ENCODE results near the gene ITGA2.

DNA sequence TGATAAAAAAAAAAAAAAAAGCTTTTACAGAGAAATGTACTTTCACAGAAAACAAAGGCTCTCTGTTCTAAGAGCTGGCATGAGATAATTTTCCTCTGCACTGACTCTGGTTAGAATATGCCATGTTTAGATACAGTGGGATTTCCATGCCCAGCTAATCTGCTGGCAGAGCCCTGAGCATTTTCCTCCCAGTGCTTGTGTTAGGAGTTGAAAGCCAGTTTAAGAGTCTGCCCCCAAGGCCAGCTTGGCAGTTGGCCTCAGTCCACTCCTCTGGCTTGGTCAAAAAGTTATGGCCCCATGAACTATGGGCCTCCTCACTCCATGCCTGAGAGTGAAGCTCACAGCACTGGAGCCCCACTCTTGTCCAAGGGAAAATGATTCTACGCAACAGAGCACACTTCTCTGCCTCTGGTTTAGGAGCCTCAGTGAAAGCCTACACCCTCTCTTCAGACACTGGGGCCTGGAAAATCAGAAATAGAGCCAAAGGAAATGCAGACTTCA, 98.5 kb downstream of the ITGA2 start:
- TF ChIP-seq, protein P1, sequence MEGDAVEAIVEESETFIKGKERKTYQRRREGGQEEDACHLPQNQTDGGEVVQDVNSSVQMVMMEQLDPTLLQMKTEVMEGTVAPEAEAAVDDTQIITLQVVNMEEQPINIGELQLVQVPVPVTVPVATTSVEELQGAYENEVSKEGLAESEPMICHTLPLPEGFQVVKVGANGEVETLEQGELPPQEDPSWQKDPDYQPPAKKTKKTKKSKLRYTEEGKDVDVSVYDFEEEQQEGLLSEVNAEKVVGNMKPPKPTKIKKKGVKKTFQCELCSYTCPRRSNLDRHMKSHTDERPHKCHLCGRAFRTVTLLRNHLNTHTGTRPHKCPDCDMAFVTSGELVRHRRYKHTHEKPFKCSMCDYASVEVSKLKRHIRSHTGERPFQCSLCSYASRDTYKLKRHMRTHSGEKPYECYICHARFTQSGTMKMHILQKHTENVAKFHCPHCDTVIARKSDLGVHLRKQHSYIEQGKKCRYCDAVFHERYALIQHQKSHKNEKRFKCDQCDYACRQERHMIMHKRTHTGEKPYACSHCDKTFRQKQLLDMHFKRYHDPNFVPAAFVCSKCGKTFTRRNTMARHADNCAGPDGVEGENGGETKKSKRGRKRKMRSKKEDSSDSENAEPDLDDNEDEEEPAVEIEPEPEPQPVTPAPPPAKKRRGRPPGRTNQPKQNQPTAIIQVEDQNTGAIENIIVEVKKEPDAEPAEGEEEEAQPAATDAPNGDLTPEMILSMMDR (conservative IDR thresholded peaks at IDR 0.05): no peak
- no peak for TF ChIP-seq ZFX (IDR thresholded peaks at IDR 0.05)

All from C4-2B (cell line).